ENCODE data around the gene PADI2.

PADI2 gene

GRCh38 chr1:17053086-17053684 is 66.1 kb downstream of the PADI2 start:
- no peak for DNase-seq

- DNase-seq: no peak
These were observed 66.6 kb downstream of the PADI2 start for GRCh38 chr1:17052641-17053040.

- DNase-seq: no peak
These were observed 67.2 kb downstream of the PADI2 start for GRCh38 chr1:17052038-17052437.

- no peak for DNase-seq
These were observed 71.3 kb downstream of the PADI2 start for GRCh38 chr1:17047924-17048323.

- DNase-seq: no peak
These were observed 73.0 kb downstream of the PADI2 start for GRCh38 chr1:17046334-17046657.

- peak; percentile 49 for DNase-seq
These were observed 73.5 kb downstream of the PADI2 start for GRCh38 chr1:17045634-17046333.

- DNase-seq: no peak
These were observed 74.1 kb downstream of the PADI2 start for GRCh38 chr1:17045150-17045549.

GRCh38 chr1:17043676-17044075 is 75.6 kb downstream of the PADI2 start:
- no peak for DNase-seq

GRCh38 chr1:17040135-17040534 is 79.1 kb downstream of the PADI2 start:
- DNase-seq: no peak

GRCh38 chr1:17039522-17039921 is 79.7 kb downstream of the PADI2 start:
- DNase-seq: no peak

GRCh38 chr1:17033481-17033880 is 85.8 kb downstream of the PADI2 start:
- DNase-seq: no peak

GRCh38 chr1:17032741-17033140 is 86.5 kb downstream of the PADI2 start:
- DNase-seq: no peak

GRCh38 chr1:17031436-17031835 is 87.8 kb downstream of the PADI2 start:
- no peak for DNase-seq

- no peak for DNase-seq
These were observed 89.0 kb downstream of the PADI2 start for GRCh38 chr1:17030206-17030605.

- no peak for DNase-seq
These were observed 90.5 kb downstream of the PADI2 start for GRCh38 chr1:17028662-17029188.

- no peak for DNase-seq
These were observed 91.4 kb downstream of the PADI2 start for GRCh38 chr1:17027900-17028299.

GRCh38 chr1:17027403-17027802 is 91.8 kb downstream of the PADI2 start:
- DNase-seq: no peak

- no peak for DNase-seq
These were observed 94.5 kb downstream of the PADI2 start for GRCh38 chr1:17024721-17025120.

GRCh38 chr1:17023573-17023972 is 95.7 kb downstream of the PADI2 start:
- no peak for DNase-seq

- no peak for DNase-seq
These were observed 96.1 kb downstream of the PADI2 start for GRCh38 chr1:17023102-17023501.

GRCh38 chr1:17021896-17022295 is 97.4 kb downstream of the PADI2 start:
- no peak for DNase-seq

GRCh38 chr1:17020502-17020901 is 98.7 kb downstream of the PADI2 start:
- no peak for DNase-seq

GRCh38 chr1:17018849-17019248 is 100.4 kb downstream of the PADI2 start:
- no peak for DNase-seq

- no peak for DNase-seq
These were observed 101.8 kb downstream of the PADI2 start for GRCh38 chr1:17017435-17017834.

Measured in CD4-positive, alpha-beta T cell treated with Interleukin-21 for 1 hour (primary cell).